ENCODE results near the gene ANKRD33B.
"Not testable (repeated sequence)": the region's sequence is repeated elsewhere in the genome, so short reads cannot be mapped to it uniquely, and the experiment has no call there.

ANKRD33B gene

GRCh38 chr5:10559151-10559550 lies 4.7 kb upstream of the ANKRD33B start:
- DNase-seq, result no peak

- DNase-seq, result no peak
Measured at GRCh38 chr5:10559871-10560270, 4.0 kb upstream of the ANKRD33B start.

GRCh38 chr5:10562201-10563109 lies 1.4 kb upstream of the ANKRD33B start:
- no peak for DNase-seq

GRCh38 chr5:10563110-10563944 lies 543 bp upstream of the ANKRD33B start:
- peak; percentile 33 for DNase-seq

GRCh38 chr5:10564838-10565784 lies 1.2 kb downstream of the ANKRD33B start:
- no peak for DNase-seq

GRCh38 chr5:10565785-10566542 lies 2.1 kb downstream of the ANKRD33B start:
- no peak for DNase-seq

- DNase-seq, result no peak
Measured at GRCh38 chr5:10566543-10567068, 2.7 kb downstream of the ANKRD33B start.

- no peak for DNase-seq
Measured at GRCh38 chr5:10567121-10567591, 3.3 kb downstream of the ANKRD33B start.

- DNase-seq, result peak; percentile 77
Measured at GRCh38 chr5:10567781-10568321, 4.0 kb downstream of the ANKRD33B start.

- not testable (repeated sequence) for DNase-seq
Measured at GRCh38 chr5:10570540-10570939, 6.7 kb downstream of the ANKRD33B start.

- DNase-seq, result no peak
Measured at GRCh38 chr5:10572451-10572850, 8.6 kb downstream of the ANKRD33B start.

GRCh38 chr5:10573487-10574145 lies 9.7 kb downstream of the ANKRD33B start:
- no peak for DNase-seq

- not testable (repeated sequence) for DNase-seq
Measured at GRCh38 chr5:10574879-10575278, 11.0 kb downstream of the ANKRD33B start.

- DNase-seq, result no peak
Measured at GRCh38 chr5:10576121-10576789, 12.4 kb downstream of the ANKRD33B start.

GRCh38 chr5:10576790-10577189 lies 12.9 kb downstream of the ANKRD33B start:
- DNase-seq, result no peak

GRCh38 chr5:10577371-10578292 lies 13.8 kb downstream of the ANKRD33B start:
- peak; percentile 27 for DNase-seq

- no peak for DNase-seq
Measured at GRCh38 chr5:10578293-10578665, 14.4 kb downstream of the ANKRD33B start.

GRCh38 chr5:10578869-10579268 lies 15.0 kb downstream of the ANKRD33B start:
- no peak for DNase-seq

Measured in fibroblast of skin of scalp (primary cell).